ENCODE data around the gene BLTP2. TPM values are rescaled to one million over a fixed set of nuclear protein-coding genes. Genes with fewer than 3 reads are reported as not detected.

The BLTP2 gene
- total RNA-seq, 1 experiment from 2014 or later, result 137 TPM

GRCh38 chr17:28648698-28649097 lies 3.7 kb upstream of the BLTP2 start:
- H2BK120ac ChIP-seq (ENCODE audit: low read depth, low read length, poor library complexity, severe bottlenecking), result no peak overlapping the region
- peaks cover 2% of the 10 kb centered on the region for H3K79me1 ChIP-seq (ENCODE audit: insufficient read depth, low read depth, low read length, poor library complexity, severe bottlenecking)
- no peaks in the 10 kb centered on the region for H3K4me1 ChIP-seq (ENCODE audit: insufficient read depth, low read length)
- Mint-ChIP-seq H3K9me3 (no peaks in the 10 kb centered on the region), H3K4me3 (no peak overlapping the region), H3K36me3 (ENCODE audit: insufficient read depth in 1 of 3, low read depth in 3 of 3) (peaks cover 10 to 43% (median 32%) of the 10 kb centered on the region in 3 experiments), H3K27ac (no peak overlapping the region), H3K27me3 (ENCODE audit: low read depth) (no peaks in the 10 kb centered on the region), H3K4me1 (peaks cover 9 to 18% of the 10 kb centered on the region in 2 experiments)
- no peak overlapping the region for H3K56ac ChIP-seq (ENCODE audit: insufficient read length, low read depth, low read length)
- no peak overlapping the region for H3K14ac ChIP-seq (ENCODE audit: insufficient read depth, low read length)
- H4K5ac ChIP-seq (ENCODE audit: insufficient read length, low read depth, low read length), result no peak overlapping the region
- no peak overlapping the region for H2BK12ac ChIP-seq (ENCODE audit: insufficient read length, low read depth, low read length)
- no peak overlapping the region for H2AFZ ChIP-seq (ENCODE audit: low read length)
- no CpG with 5 or more reads among the region's 2 CpGs for WGBS (ENCODE audit: extremely low coverage, insufficient read length, low lambda C conversion rate)
- no peak overlapping the region for H3K23ac ChIP-seq (ENCODE audit: insufficient read length, low read depth, low read length)
- H2AK5ac ChIP-seq (ENCODE audit: insufficient read length, low read length), result no peak overlapping the region
- no peak overlapping the region for H3K4ac ChIP-seq (ENCODE audit: low read depth, low read length)
- H3K9me3 ChIP-seq (ENCODE audit: control insufficient read depth, low read depth, low read length), result no peaks in the 10 kb centered on the region
- no peak overlapping the region for H3K9ac ChIP-seq (ENCODE audit: extremely low read depth, insufficient read length, low read length)
- no peak overlapping the region for H2BK15ac ChIP-seq (ENCODE audit: low read depth, low read length)
- no peak overlapping the region for H3T11ph ChIP-seq (ENCODE audit: low read length)
- H3K27ac ChIP-seq (ENCODE audit: insufficient read length, low read depth, low read length), result no peak overlapping the region
- no peaks in the 10 kb centered on the region for H3K27me3 ChIP-seq (ENCODE audit: insufficient read depth, low read length)
- H3K18ac ChIP-seq (ENCODE audit: insufficient read length, low read depth, low read length), result no peak overlapping the region
- H3K23me2 ChIP-seq (ENCODE audit: insufficient read length, low read depth, low read length, poor library complexity, severe bottlenecking), result peaks cover 6% of the 10 kb centered on the region
- H4K8ac ChIP-seq (replicated peaks; ENCODE audit: insufficient read length, low read depth, low read length), result no peak overlapping the region
- no peak for TF ChIP-seq CTCF (conservative IDR thresholded peaks at IDR 0.05)
- H4K20me1 ChIP-seq (ENCODE audit: control insufficient read depth, insufficient read depth, insufficient read length), result no peaks in the 10 kb centered on the region
- H2BK5ac ChIP-seq (ENCODE audit: insufficient read length, low read length), result no peak overlapping the region
- no peak overlapping the region for H3K4me2 ChIP-seq (ENCODE audit: insufficient read depth, insufficient read length, low read length)
- no peak overlapping the region for H4K91ac ChIP-seq (ENCODE audit: insufficient read length, low read depth, low read length)
- no peak for DNase-seq
- H3K79me2 ChIP-seq (ENCODE audit: insufficient read depth, low read length), result no peaks in the 10 kb centered on the region; the same call in 1 of the 2 replicates
- no peak overlapping the region for H2BK20ac ChIP-seq (ENCODE audit: low read depth, low read length, poor library complexity, severe bottlenecking)
